Measurements from ENCODE around the gene CHCHD3.
"Not testable (repeated sequence)": the region's sequence is repeated elsewhere in the genome, so short reads cannot be mapped to it uniquely, and the experiment has no call there.

CHCHD3 gene

DNA sequence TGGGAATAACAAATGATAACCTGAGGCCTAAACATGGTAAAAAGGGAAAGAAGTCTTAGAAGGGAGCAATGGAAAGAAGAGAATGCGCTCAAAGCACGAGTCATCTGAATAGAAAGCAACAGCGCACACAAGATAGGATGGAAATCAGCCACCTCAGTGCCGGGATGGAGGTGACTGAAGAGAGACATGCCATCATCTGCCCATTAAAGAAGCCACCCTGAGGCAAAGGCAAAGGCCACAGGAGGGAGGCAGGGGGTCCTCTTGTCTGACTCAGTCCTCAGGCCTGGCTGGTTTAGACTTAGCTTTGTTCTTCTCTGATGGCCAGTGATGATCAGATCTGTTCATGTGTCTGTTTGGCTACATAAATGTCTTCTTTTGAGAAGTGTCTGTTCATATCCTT lies 180.6 kb downstream of the CHCHD3 start:
- no peak for DNase-seq (ENCODE audit: extremely low read depth, insufficient read length)
- H3K27me3 ChIP-seq (replicated peaks; ENCODE audit: control insufficient read depth, insufficient read depth, low read length) = no peaks in the 10 kb centered on the region
- TF ChIP-seq, protein P1, sequence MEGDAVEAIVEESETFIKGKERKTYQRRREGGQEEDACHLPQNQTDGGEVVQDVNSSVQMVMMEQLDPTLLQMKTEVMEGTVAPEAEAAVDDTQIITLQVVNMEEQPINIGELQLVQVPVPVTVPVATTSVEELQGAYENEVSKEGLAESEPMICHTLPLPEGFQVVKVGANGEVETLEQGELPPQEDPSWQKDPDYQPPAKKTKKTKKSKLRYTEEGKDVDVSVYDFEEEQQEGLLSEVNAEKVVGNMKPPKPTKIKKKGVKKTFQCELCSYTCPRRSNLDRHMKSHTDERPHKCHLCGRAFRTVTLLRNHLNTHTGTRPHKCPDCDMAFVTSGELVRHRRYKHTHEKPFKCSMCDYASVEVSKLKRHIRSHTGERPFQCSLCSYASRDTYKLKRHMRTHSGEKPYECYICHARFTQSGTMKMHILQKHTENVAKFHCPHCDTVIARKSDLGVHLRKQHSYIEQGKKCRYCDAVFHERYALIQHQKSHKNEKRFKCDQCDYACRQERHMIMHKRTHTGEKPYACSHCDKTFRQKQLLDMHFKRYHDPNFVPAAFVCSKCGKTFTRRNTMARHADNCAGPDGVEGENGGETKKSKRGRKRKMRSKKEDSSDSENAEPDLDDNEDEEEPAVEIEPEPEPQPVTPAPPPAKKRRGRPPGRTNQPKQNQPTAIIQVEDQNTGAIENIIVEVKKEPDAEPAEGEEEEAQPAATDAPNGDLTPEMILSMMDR (IDR thresholded peaks at IDR 0.05; ENCODE audit: insufficient read depth, low read length, poor library complexity, severe bottlenecking) = no peak
- H3K36me3 ChIP-seq (ENCODE audit: control insufficient read depth, insufficient read depth, low read length) = no peaks in the 10 kb centered on the region; the same call in 1 of the 2 replicates
- H3K4me3 ChIP-seq (replicated peaks; ENCODE audit: low read depth, low read length) = no peak overlapping the region

DNA sequence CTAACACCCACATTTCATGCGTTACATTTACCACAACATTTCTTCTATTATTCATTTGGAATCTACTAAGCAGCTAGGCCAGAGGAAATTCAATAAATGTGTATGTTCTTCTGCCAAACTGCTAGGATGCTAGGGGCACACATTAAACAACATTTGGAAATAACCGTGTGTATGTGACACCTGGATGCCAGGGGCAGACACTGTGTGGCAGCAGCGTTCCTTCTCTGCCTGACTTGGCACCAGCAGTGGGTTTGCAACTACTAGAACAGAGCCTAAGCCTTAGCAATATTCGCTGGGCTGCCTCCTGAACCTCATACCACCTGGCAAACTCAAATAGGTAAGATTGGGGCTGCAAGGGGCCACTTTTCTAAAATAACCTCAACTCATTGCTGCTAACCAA lies 182.1 kb downstream of the CHCHD3 start:
- TF ChIP-seq, protein P1 (IDR thresholded peaks at IDR 0.05; ENCODE audit: insufficient read depth, low read length, poor library complexity, severe bottlenecking) = no peak
- Histone ChIP-seq H3K4me3 (replicated peaks; ENCODE audit: low read depth, low read length) (no peak overlapping the region), H3K27me3 (replicated peaks; ENCODE audit: control insufficient read depth, insufficient read depth, low read length) (no peaks in the 10 kb centered on the region), H3K36me3 (ENCODE audit: control insufficient read depth, insufficient read depth, low read length) (no peaks in the 10 kb centered on the region; the same call in 1 of the 2 replicates)
- DNase-seq (ENCODE audit: extremely low read depth, insufficient read length) = no peak

DNA sequence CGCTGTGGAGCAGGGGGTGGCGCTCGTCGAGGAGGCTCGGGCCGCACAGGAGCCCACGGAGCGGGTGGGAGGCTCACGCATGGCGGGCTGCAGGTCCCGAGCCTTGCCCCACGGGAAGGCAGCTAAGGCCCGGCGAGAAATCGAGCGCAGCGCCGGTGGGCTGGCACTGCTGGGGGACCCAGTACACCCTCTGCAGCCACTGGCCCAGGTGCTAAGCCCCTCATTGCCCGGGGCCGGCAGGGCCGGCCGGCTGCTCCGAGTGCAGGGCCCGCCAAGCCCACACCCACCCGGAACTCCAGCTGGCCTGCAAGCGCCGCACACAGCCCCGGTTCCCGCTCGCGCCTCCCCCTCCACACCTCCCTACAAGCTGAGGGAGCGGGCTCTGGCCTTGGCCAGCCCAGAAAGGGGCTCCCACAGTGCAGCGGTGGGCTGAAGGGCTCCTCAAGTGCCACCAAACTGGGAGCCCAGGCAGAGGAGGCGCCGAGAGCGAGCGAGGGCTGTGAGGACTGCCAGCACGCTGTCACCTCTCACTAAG lies 183.2 kb downstream of the CHCHD3 start:
- not testable (repeated sequence) for H3K27me3 ChIP-seq (replicated peaks; ENCODE audit: control insufficient read depth, insufficient read depth, low read length); H3K36me3 ChIP-seq (ENCODE audit: control insufficient read depth, insufficient read depth, low read length); H3K4me3 ChIP-seq (replicated peaks; ENCODE audit: low read depth, low read length); DNase-seq (ENCODE audit: extremely low read depth, insufficient read length)

DNA sequence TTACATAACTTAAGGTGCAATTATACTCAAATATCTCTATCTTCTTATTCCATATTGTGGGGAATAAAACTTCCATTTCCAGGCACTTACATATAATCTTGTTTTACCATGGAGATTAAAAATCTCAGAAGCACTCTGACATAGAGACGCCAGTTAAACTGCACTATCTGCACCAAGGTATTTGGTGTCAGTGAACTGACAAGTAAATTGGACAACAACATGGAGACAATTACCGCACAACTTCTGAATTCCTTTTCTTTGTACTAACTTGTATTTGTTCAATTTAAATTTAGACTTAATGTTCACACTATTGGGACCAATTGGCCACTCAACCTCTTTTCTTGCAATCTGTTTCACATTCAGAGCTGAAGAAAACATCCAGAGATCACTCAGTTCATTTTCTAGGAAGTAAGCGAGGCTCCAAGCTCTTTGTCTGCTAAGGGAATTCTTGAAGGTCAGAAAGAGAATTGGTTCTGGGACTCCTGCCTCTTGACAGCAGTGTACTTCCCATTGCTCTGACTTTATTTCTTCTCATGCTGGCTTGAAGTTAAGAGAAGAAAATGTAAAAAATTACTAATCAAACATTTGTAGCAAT lies 184.7 kb downstream of the CHCHD3 start:
- Histone ChIP-seq H3K4me3 (replicated peaks; ENCODE audit: low read depth, low read length) (no peak overlapping the region), H3K36me3 (ENCODE audit: control insufficient read depth, insufficient read depth, low read length) (no peaks in the 10 kb centered on the region; the same call in 1 of the 2 replicates), H3K27me3 (replicated peaks; ENCODE audit: control insufficient read depth, insufficient read depth, low read length) (no peaks in the 10 kb centered on the region)
- TF ChIP-seq, protein P1 (IDR thresholded peaks at IDR 0.05; ENCODE audit: insufficient read depth, low read length, poor library complexity, severe bottlenecking) = no peak
- no peak for DNase-seq (ENCODE audit: extremely low read depth, insufficient read length)

DNA sequence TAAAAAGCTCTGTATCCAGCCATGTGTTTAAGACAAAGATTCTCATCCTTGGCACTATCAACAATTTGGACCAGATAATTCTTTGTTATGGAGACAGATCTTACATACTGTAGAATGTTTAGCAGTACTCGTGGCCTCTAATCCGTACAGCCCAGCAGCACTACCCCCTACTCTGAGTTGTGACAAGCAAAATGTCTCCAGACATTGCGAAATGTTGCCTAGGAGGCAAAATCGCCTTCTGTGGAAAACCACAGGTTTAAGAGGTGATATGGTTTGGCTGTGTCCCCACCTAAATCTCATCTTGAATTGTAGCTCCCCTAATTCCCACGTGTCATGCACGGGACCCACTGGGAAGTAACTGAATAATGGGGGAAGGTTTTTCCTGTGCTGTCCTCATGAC lies 186.7 kb downstream of the CHCHD3 start:
- TF ChIP-seq, protein P1 (IDR thresholded peaks at IDR 0.05; ENCODE audit: insufficient read depth, low read length, poor library complexity, severe bottlenecking) = no peak
- no peak for DNase-seq (ENCODE audit: extremely low read depth, insufficient read length)
- no peak overlapping the region for H3K4me3 ChIP-seq (replicated peaks; ENCODE audit: low read depth, low read length)
- no peaks in the 10 kb centered on the region for H3K27me3 ChIP-seq (replicated peaks; ENCODE audit: control insufficient read depth, insufficient read depth, low read length)
- H3K36me3 ChIP-seq (ENCODE audit: control insufficient read depth, insufficient read depth, low read length) = no peaks in the 10 kb centered on the region; the same call in 1 of the 2 replicates

DNA sequence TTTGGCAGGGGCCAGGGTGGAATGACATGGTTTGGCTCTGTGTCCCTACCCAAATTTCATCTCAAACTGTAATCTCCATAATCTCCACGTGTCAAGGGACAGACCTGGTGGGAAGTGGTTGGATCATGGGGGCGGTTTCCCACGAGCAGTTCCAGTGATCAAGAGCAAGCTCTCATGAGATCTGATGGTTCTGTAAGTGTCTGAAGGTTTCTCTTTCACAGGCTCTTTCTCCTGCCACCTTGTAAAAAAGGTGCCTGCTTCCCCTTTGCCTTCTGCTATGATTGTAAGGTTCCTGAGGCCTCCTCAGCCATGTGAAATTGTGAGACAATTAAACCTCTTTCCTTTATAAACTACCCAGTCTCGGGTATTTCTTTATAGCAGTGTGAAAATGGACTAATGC lies 188.3 kb downstream of the CHCHD3 start:
- TF ChIP-seq, protein P1 (IDR thresholded peaks at IDR 0.05; ENCODE audit: insufficient read depth, low read length, poor library complexity, severe bottlenecking) = no peak
- Histone ChIP-seq H3K27me3 (replicated peaks; ENCODE audit: control insufficient read depth, insufficient read depth, low read length) (no peaks in the 10 kb centered on the region), H3K36me3 (ENCODE audit: control insufficient read depth, insufficient read depth, low read length) (no peaks in the 10 kb centered on the region), H3K4me3 (replicated peaks; ENCODE audit: low read depth, low read length) (no peak overlapping the region)
- no peak for DNase-seq (ENCODE audit: extremely low read depth, insufficient read length)

DNA sequence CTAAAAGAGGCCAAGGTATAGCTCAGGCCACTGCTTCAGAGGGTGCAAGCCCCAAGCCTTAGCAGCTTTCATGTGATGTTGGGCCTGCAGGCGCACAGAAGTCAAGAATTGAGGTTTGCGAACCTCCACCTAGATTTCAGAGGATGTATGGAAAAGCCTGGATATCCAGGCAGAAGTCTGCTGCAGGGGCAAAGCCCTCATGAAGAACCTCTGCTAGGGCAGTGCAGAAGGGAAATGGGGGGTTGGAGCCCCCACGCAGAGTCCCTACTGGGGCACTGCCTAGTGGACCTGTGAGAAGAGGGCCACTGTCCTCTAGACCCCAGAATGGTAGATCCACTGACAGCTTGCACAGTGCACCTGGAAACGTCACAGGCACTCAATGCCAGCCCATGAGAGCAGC lies 189.1 kb downstream of the CHCHD3 start:
- H3K36me3 ChIP-seq (ENCODE audit: control insufficient read depth, insufficient read depth, low read length); H3K27me3 ChIP-seq (replicated peaks; ENCODE audit: control insufficient read depth, insufficient read depth, low read length); DNase-seq (ENCODE audit: extremely low read depth, insufficient read length); H3K4me3 ChIP-seq (replicated peaks; ENCODE audit: low read depth, low read length): not testable (repeated sequence)

Data from GM06990 (cell line).